Stimulated activated CD4-positive, alpha-beta T cell treated with anti-CD3 and anti-CD28 coated beads, TNF-alpha, amount 100 ng/mL, for 4 hours (primary cell): ENCODE data around the gene LRRC57.

Experiments used
- DNase-seq, 3 experiments: peaks; one replicate each; pipeline ENCODE4 v3.0.0-alpha.2; 2020; ENCODE audit warnings: low read depth in 3 of 3

Gene LRRC57

GRCh38 chr15:42549741-42550392, 1.3 kb upstream of the LRRC57 start:
- no peak for DNase-seq

- DNase-seq, result no peak
Measured at GRCh38 chr15:42549032-42549491, 469 bp upstream of the LRRC57 start.

GRCh38 chr15:42547918-42548248, 710 bp downstream of the LRRC57 start:
- DNase-seq, result no peak

- no peak for DNase-seq
Measured at GRCh38 chr15:42544853-42545629, 3.6 kb downstream of the LRRC57 start.

GRCh38 chr15:42533246-42533645, 15.3 kb downstream of the LRRC57 start:
- no peak for DNase-seq

GRCh38 chr15:42528970-42529369, 19.6 kb downstream of the LRRC57 start:
- DNase-seq, result no peak

- DNase-seq, result no peak
Measured at GRCh38 chr15:42523331-42523730, 25.3 kb downstream of the LRRC57 start.

- DNase-seq, result no peak
Measured at GRCh38 chr15:42511007-42511391, 37.6 kb downstream of the LRRC57 start.

GRCh38 chr15:42510258-42511006, 38.2 kb downstream of the LRRC57 start:
- DNase-seq, result no peak

GRCh38 chr15:42508263-42508690, 40.3 kb downstream of the LRRC57 start:
- no peak for DNase-seq

GRCh38 chr15:42507514-42507913, 41.1 kb downstream of the LRRC57 start:
- DNase-seq, result no peak

- DNase-seq, result no peak
Measured at GRCh38 chr15:42504631-42505030, 44.0 kb downstream of the LRRC57 start.

- no peak for DNase-seq
Measured at GRCh38 chr15:42503825-42504224, 44.8 kb downstream of the LRRC57 start.

- DNase-seq, result no peak
Measured at GRCh38 chr15:42502477-42502876, 46.1 kb downstream of the LRRC57 start.

GRCh38 chr15:42499858-42500609, 48.6 kb downstream of the LRRC57 start:
- no peak for DNase-seq

- no peak for DNase-seq
Measured at GRCh38 chr15:42498212-42499068, 50.2 kb downstream of the LRRC57 start.

- DNase-seq, result peak; percentile 50 to 62 (median 59)
Measured at GRCh38 chr15:42495361-42496212, 53.0 kb downstream of the LRRC57 start, which contains the start of gene SNAP23. TSS of gene SNAP23 (plus strand) at chr15:42495634. CDS start at chr15:42511847, 16,213 bp downstream.

- peak in 1 of 3 experiments; percentile 19 for DNase-seq
Measured at GRCh38 chr15:42494998-42495360, 53.6 kb downstream of the LRRC57 start.

- DNase-seq, result no peak
Measured at GRCh38 chr15:42493679-42494078, 54.9 kb downstream of the LRRC57 start.
